T-helper 1 cell treated with Interleukin-12 subunit alpha and Interleukin-12 subunit beta and Interleukin-4 antibody, amounts not matched to agents 30 ng/mL and 1 ng/mL, for 36 hours (primary cell): ENCODE measurements around the gene ARHGAP42. TPM values are rescaled to one million over a fixed set of nuclear protein-coding genes. Genes with fewer than 3 reads are reported as not detected.

Experiments used
- intact Hi-C: fragments of 100-400 bp; cut with micrococcal nuclease; formaldehyde crosslinking; loops from one replicate; pipeline ENCODE4 v1.15.1; 2024
- total RNA-seq: library from RNA; stranded (reverse); gene quantifications from 2 replicates; pipeline ENCODE4 v1.2.3, GENCODE V29; 2022

Gene ARHGAP42
- total RNA-seq, 1 donor from 2014 or later: 0.25 TPM

- intact Hi-C loops: no loop called here
Measured at GRCh38 chr11:100757646-100758045, 70.6 kb downstream of the ARHGAP42 start.

- intact Hi-C loops: no loop called here
Measured at GRCh38 chr11:100759106-100759505, 72.0 kb downstream of the ARHGAP42 start.

GRCh38 chr11:100759856-100760255 lies 72.8 kb downstream of the ARHGAP42 start:
- intact Hi-C loops: no loop called here

- intact Hi-C loops: no loop called here
Measured at GRCh38 chr11:100760744-100761143, 73.7 kb downstream of the ARHGAP42 start.

GRCh38 chr11:100761841-100762240 lies 74.8 kb downstream of the ARHGAP42 start:
- intact Hi-C loops: no loop called here

- intact Hi-C loops: no loop called here
Measured at GRCh38 chr11:100766764-100767163, 79.7 kb downstream of the ARHGAP42 start.

GRCh38 chr11:100769165-100769564 lies 82.1 kb downstream of the ARHGAP42 start:
- intact Hi-C loops: no loop called here

GRCh38 chr11:100769617-100770016 lies 82.5 kb downstream of the ARHGAP42 start:
- intact Hi-C loops: no loop called here

- intact Hi-C loops: no loop called here
Measured at GRCh38 chr11:100774132-100774531, 87.0 kb downstream of the ARHGAP42 start.

GRCh38 chr11:100774859-100775258 lies 87.8 kb downstream of the ARHGAP42 start:
- intact Hi-C loops: no loop called here

- intact Hi-C loops: no loop called here
Measured at GRCh38 chr11:100776212-100776896, 89.3 kb downstream of the ARHGAP42 start.

GRCh38 chr11:100777103-100777502 lies 90.0 kb downstream of the ARHGAP42 start:
- intact Hi-C loops: no loop called here

- intact Hi-C loops: no loop called here
Measured at GRCh38 chr11:100777736-100778135, 90.6 kb downstream of the ARHGAP42 start.

- intact Hi-C loops: no loop called here
Measured at GRCh38 chr11:100778166-100778785, 91.2 kb downstream of the ARHGAP42 start.

- intact Hi-C loops: no loop called here
Measured at GRCh38 chr11:100780470-100780869, 93.4 kb downstream of the ARHGAP42 start.

- intact Hi-C loops: no loop called here
Measured at GRCh38 chr11:100785148-100785983, 98.3 kb downstream of the ARHGAP42 start.

GRCh38 chr11:100788561-100789295 lies 101.6 kb downstream of the ARHGAP42 start:
- intact Hi-C loops: no loop called here

GRCh38 chr11:100789500-100789899 lies 102.4 kb downstream of the ARHGAP42 start:
- intact Hi-C loops: no loop called here

GRCh38 chr11:100790073-100790472 lies 103.0 kb downstream of the ARHGAP42 start:
- intact Hi-C loops: no loop called here

- intact Hi-C loops: no loop called here
Measured at GRCh38 chr11:100791103-100791502, 104.0 kb downstream of the ARHGAP42 start.

GRCh38 chr11:100791860-100792259 lies 104.8 kb downstream of the ARHGAP42 start:
- intact Hi-C loops: no loop called here
